ENCODE results near the gene GH1. TPM values are rescaled to one million over a fixed set of nuclear protein-coding genes. Genes with fewer than 3 reads are reported as not detected.

Gene GH1
- total and polyA plus RNA-seq, 9 of the 15 experiments (the other 6 are each of a cell fraction or from before 2014, with no cell fraction given): not detected

- TF ChIP-seq ATF3 (IDR thresholded peaks at IDR 0.05) (peak; percentile 97), ATF3 (CRISPR knock-in tag; conservative IDR thresholded peaks at IDR 0.05) (no peak), NCOR1 (IDR thresholded peaks at IDR 0.05) (no peak), USF1 (CRISPR knock-in tag; IDR thresholded peaks at IDR 0.05) (0 out of 2 replicates have a peak, but pooled peaks have one; percentile 46), PHF8 (IDR thresholded peaks at IDR 0.05; ENCODE audit: borderline replicate concordance, low read length) (peak; percentile 23; the same call in 1 of the 2 replicates), ZNF197 (CRISPR knock-in tag; IDR thresholded peaks at IDR 0.05; ENCODE audit: low read depth) (no peak), EP400 (IDR thresholded peaks at IDR 0.05) (peak; percentile 74), SMAD3 (CRISPR knock-in tag; conservative IDR thresholded peaks at IDR 0.05) (no peak), CC2D1A (IDR thresholded peaks at IDR 0.05) (no peak), NFRKB (IDR thresholded peaks at IDR 0.05; ENCODE audit: low read depth) (0 out of 2 replicates have a peak, but pooled peaks have one; percentile 6), PURB (CRISPR knock-in tag; IDR thresholded peaks at IDR 0.05; ENCODE audit: low read depth) (no peak), MXI1 (IDR thresholded peaks at IDR 0.05; ENCODE audit: low read depth, low read length) (peak; percentile 14; the same call in 1 of the 2 replicates), NR2C1 (IDR thresholded peaks at IDR 0.05) (no peak), NR2C1 (tag; IDR thresholded peaks at IDR 0.05) (0 out of 2 replicates have a peak, but pooled peaks have one; percentile 29), ZKSCAN3 (CRISPR knock-in tag; IDR thresholded peaks at IDR 0.05) (no peak), BACH1 (tag; IDR thresholded peaks at IDR 0.05) (no peak), CREB1 (IDR thresholded peaks at IDR 0.05) (0 out of 2 replicates have a peak, but pooled peaks have one; percentile 29), CREB1 (CRISPR knock-in tag; IDR thresholded peaks at IDR 0.05) (no peak), CSDE1 (IDR thresholded peaks at IDR 0.05) (no peak), TAF9B (IDR thresholded peaks at IDR 0.05; ENCODE audit: partially characterized antibody) (no peak), ETS1 (conservative IDR thresholded peaks at IDR 0.05; ENCODE audit: control insufficient read depth, low read depth, low read length) (no peak), SIN3A (IDR thresholded peaks at IDR 0.05; ENCODE audit: borderline replicate concordance in 2 of 2, control insufficient read depth in 1 of 2, low read depth in 2 of 2, low read length in 2 of 2) (0 out of 4 replicates have a peak, but pooled peaks of 1 of the 2 experiments have one; percentile 15), MEF2A (IDR thresholded peaks at IDR 0.05; ENCODE audit: control insufficient read depth, low read depth, low read length) (no peak)
Observed at GRCh38 chr17:63961355-63962212, 42.9 kb upstream of the GH1 start (continued).

Measured in K562 (cell line).